8988T (cell line): ENCODE results near the gene APLNR.

Experiments used
- DNase-seq: peaks from one replicate; pipeline ENCODE4 v3.0.0; 2011

APLNR gene

GRCh38 chr11:57214494-57214893 is 22.6 kb downstream of the APLNR start:
- no peak for DNase-seq

GRCh38 chr11:57214098-57214417 is 23.0 kb downstream of the APLNR start:
- DNase-seq = no peak

- DNase-seq = no peak
Observed at GRCh38 chr11:57213342-57214097, 23.5 kb downstream of the APLNR start.

GRCh38 chr11:57210781-57211180 is 26.3 kb downstream of the APLNR start:
- no peak for DNase-seq

GRCh38 chr11:57207168-57207567 is 29.9 kb downstream of the APLNR start:
- DNase-seq = no peak

- DNase-seq = no peak
Observed at GRCh38 chr11:57205041-57205641, 31.9 kb downstream of the APLNR start.

- DNase-seq = no peak
Observed at GRCh38 chr11:57203882-57204480, 33.1 kb downstream of the APLNR start.

GRCh38 chr11:57203359-57203758 is 33.7 kb downstream of the APLNR start:
- DNase-seq = no peak

GRCh38 chr11:57202281-57202680 is 34.8 kb downstream of the APLNR start:
- no peak for DNase-seq

GRCh38 chr11:57200917-57201316 is 36.1 kb downstream of the APLNR start:
- no peak for DNase-seq

GRCh38 chr11:57199330-57199729 is 37.7 kb downstream of the APLNR start:
- no peak for DNase-seq

- no peak for DNase-seq
Observed at GRCh38 chr11:57197762-57198161, 39.3 kb downstream of the APLNR start.

GRCh38 chr11:57196596-57196995 is 40.5 kb downstream of the APLNR start:
- no peak for DNase-seq

- DNase-seq = no peak
Observed at GRCh38 chr11:57192316-57192715, 44.7 kb downstream of the APLNR start.

- no peak for DNase-seq
Observed at GRCh38 chr11:57191311-57192219, 45.5 kb downstream of the APLNR start.

GRCh38 chr11:57190548-57190947 is 46.5 kb downstream of the APLNR start:
- no peak for DNase-seq
